GM20431 (cell line): Measurements from ENCODE around the gene HECTD4.
"Not testable (repeated sequence)": the region's sequence is repeated elsewhere in the genome, so short reads cannot be mapped to it uniquely, and the experiment has no call there.

Experiments used
- in situ Hi-C: fragments of 300-500 bp; cut with MseI, MboI; formaldehyde crosslinking; loops from one replicate; pipeline ENCODE4 v1.15.0; 2020; ENCODE audit warnings: low sequenced_read_pairs; ENCODE audit not compliant: unreplicated experiment

HECTD4 gene

DNA sequence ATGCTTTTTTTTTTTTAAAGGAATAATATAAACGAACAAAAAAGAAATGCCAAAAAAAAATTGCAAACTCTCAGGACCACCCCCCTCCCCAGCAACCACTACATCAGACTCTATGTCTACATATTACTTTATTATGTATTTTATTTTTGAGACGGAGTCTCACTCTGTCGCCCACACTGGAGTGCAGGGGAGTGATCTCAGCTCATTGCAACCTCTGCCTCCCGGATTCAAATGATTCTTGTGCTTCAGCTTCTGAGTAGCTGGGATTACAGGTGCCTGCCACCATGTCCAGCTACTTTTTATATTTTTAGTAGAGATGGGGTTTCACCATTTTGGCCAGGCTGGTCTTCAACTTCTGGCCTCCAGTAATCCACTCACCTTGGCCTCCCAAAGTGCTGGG is 22.9 kb downstream of the HECTD4 start:
- in situ Hi-C loops: no loop called here

DNA sequence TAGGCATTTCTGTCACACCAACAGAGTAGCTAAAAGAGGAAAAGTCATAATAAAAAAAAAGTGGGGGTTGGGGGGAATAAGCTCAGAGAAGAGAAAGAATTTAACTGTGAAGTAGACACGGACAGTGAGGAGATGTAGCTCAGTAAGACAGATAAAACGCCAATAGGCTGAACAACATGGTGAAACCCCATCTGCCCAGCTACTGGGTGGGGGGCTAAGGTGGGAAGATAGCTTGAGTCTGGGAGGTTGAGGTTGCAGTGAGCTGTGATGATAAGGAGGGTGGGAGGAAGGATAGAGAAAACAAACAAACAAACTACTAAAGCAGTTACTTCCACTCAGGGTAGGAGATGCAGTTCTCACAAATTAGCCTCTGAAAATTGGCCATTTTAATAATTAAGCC is 25.0 kb downstream of the HECTD4 start:
- in situ Hi-C loops: no loop called here

DNA sequence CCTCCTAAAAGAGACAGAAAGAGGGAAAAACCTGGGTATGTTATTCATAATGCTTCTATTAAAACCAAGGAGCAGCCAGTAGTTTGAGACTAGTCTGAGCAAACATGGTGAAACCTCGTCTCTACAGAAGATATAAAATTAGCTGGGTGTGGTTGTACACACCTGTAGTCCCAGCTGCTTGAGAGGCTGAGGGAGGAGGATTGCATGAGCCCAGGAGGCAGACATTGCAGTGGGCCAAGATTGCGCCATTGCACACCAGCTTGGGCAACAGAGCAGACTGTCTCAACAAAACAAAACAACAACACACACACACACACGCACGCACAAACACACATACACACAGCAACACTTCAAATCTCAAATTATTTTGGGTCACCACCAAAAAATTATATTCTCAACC is 27.8 kb downstream of the HECTD4 start:
- in situ Hi-C loops: no loop called here

DNA sequence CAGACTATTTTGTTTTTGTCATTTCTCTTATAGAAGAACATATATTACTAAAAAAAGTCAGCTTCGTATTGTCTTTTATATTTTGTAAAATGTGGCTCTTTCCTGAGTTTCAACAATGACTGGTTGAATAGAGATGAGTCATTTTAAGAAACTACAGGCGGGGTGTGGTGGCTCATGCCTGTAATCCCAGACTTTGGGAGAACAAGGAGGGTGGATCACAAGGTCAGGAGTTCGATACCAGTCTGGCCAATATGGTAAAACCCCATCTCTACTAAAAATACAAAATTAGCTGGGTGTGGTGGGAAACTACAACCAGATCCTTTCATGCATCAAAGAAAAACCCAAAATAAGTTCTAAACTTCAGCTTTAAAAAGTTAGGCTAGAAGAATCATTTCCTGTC is 28.8 kb downstream of the HECTD4 start:
- in situ Hi-C loops: no loop called here

DNA sequence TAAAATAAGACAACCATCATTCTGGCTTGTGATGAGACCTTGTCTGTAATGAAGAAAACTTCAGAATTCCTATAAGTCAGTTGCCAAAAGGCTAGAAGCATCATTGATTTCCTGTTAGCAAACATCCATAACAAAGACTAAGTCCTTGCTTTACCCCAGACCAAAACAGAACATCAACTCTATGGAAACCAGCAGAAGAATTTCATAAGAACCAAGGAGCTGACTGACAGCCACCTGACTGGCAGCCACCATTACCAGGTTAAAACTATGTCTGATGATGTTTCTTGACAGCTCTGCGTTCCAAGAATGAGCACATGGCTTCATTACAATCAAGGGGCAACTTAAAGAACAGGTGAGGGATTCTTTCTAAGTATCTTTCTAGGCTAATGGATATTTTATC is 29.3 kb downstream of the HECTD4 start:
- in situ Hi-C loops: no loop called here

DNA sequence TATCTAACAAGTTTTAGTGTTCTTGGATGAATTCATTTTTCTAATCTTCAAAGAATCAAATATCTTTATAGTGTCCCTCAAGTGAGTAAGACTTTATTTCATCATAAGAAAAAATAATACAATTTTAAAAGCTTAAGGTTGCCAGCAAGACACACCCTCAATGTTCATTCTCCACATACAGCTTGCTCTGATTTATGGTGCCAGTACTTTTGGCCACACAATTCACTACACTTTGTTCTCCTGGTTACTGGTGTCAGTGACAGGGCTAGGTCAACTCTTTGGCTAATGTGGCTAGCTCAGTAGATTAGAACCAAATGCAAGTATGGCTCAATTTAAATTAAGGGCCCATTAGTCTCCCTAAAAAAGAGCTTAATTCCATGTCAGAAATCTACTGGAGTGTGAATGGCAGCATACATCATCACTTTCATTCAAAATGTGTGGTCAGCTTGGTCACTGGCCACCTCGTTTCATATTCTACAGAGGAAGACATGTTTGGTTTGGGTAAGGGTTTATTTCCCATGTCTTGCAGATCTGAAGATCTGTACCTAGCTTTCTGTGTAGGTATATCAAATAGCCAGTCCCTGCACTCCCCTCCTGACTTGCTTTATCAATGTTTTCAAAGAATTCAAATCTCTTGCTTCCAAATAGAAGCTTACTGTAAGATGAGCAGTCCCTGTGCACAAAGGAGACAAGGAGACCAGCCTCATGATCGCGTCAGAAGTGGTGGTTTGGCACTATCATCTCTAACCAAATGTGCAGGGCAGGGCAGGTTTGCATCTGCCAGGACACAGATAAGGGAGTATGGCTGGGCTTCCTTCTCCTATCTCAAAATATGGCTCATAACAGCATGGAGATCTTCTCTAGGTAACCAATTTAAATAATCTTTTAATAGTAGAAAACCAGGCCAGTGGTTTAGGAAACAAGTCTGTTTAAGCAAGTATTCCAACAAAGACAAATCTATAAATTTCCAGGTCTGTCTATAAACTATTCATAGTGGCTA is 31.3 kb downstream of the HECTD4 start:
- in situ Hi-C loops: no loop called here

DNA sequence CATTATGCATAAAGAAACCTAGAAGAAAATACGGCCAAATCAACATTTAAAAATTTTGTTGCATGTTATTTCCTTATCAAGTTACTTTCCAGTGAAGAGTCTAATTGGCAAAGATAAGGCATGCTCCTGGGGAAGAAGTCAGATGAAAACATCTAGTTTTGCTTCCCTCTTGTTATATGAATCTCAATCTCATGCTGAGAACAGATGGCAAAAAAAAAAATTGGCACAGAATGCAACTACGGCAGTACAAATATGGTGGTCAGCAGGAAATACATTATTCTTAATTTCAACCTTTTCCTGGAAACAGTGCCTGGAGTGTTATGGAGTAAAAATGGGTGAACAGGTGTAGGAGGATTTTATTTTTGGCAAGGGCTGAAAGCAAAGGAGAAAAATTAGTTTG is 32.8 kb downstream of the HECTD4 start:
- in situ Hi-C loops: no loop called here

DNA sequence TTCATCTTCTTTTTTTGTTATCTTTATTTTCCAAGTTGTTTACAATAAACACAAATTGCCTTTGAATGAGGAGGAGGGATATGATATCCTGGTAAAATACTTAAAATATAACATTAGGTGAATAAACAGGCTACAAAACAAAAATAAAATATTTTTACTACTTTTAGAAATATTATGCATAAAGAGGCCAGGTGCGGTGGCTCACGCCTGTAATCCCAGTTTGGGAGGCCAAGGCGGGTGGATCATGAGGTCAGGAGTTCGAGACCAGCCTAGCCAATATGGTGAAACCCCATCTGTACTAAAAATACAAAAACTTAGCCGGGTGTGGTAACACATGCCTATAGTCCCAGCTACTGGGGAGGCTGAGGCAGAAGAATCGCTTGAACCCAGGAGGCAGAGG is 33.3 kb downstream of the HECTD4 start:
- in situ Hi-C loops: not testable (repeated sequence)

DNA sequence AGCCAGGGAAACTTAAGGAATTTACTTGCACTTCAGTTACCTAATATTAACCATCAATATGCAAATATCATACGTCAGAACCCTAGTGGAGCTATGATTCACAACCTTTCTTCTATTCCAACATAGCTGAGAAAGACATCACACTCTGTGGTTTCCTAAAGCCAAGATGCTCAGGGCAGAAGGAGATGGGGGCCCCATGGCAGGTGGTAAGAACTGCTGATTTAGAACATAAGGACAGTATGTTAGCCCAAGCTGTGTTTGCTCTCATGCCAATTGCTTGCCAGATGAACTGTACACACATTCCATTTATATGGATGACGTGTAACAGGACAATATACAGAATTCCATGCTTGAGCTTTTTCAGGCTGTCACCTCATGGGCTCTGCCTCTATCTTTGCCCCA is 34.6 kb downstream of the HECTD4 start:
- in situ Hi-C loops: no loop called here

DNA sequence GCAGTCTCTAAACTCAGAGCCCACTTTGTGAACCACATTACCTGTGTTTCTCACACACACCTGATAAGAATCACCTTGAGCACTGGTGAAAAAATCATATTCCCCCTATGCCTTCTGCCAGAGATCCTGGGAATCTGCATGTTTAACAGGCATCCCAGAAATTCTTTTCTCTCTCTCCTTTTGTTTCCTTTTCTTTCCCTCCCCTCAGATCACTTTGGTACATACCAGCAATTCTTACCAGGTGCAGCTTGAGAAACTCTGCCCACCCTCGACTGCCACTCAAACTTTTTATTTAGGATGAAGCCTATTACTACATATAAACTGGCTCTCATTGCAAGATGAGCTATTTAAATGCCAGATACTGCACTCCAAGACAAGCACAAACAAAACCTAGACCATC is 36.0 kb downstream of the HECTD4 start:
- in situ Hi-C loops: no loop called here

DNA sequence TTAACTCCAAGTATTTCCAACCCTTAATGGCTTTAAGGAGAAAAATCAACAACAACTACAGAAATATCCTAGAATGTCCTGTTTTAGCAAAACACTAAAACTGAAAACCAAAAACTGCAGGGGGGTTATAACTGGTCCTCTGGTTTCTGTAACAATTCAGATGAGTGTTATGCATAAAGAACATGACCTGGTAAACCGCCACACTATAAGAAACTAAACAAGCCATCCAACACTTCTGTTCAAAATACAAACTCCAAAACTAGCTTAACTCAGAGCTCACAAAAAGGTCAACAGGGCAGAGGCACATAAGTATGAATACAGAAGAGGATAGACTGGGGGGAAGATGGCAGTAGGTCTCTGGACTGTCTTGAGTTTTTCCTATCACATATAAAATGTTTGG is 38.0 kb downstream of the HECTD4 start:
- in situ Hi-C loops: no loop called here

DNA sequence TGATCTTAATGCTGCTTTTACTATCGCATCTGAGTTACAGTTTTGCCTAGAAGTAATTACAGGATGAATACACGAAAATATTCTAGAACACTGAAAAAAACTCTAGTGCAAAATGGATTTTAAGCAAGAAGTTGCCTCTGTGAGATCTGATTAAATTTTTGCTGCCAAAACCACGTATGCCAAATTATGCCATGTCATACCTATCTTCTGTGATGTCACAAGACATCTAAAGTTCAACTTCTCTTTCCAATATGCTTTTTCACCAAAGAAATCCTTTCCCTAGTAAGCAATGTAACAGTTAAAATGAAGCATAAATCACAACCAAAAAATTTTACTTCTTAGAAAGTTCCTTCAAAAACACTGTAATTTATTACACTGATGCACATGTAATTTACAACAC is 39.6 kb downstream of the HECTD4 start:
- in situ Hi-C loops: no loop called here

DNA sequence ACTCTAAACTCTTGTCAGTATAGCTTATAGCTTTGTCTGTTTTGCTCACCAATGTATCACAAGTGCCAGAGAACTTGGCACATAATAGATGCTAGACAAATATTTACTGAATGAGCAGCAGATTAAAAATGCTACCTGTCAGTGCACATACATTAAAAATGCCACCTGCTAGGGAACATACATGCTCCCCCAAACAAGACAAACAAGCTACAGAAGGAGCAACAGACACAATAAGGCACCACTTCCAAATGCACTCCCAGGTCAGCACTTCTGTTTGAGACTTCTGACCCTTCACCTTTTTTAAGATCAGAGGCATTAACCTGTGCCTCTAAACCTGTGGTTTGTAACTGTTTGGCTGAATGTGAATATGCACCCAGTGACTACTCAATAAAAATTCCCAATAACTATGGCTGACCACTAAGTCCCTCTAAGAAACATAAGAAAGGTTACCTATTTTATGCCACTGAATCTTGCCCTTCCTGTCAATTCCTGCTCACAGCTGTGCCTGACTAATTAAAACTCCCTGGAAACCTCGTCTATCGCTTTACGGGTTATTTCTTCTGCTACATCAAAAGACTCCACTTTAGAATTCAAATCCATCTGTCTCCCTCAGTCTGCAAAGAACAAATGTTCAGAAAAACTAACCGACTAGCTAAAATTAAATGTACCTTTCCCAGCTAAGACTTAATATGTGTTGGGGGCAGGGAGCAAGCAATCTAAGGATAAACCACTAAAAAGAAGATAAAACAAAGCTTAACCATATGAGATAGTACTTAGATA is 41.0 kb downstream of the HECTD4 start:
- in situ Hi-C loops: no loop called here

DNA sequence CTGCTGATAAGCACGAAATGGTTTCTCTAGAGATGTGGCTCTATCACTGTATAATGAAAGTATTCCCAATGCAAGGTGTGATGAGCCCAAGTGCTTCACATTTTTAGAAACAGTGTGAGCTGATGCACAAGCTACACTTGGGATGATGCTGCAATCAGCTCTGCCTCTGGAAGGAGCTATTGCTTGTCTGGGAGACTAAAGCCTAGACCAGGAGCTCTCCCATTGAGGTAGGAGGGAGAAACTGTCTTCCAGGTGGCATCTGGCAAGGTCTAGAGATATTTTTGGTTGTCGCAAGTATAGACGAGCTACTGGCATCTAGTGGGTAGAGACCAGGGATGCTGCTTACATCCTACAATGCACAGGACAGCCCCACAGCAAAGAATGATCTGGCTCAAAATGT is 42.0 kb downstream of the HECTD4 start:
- in situ Hi-C loops: no loop called here

DNA sequence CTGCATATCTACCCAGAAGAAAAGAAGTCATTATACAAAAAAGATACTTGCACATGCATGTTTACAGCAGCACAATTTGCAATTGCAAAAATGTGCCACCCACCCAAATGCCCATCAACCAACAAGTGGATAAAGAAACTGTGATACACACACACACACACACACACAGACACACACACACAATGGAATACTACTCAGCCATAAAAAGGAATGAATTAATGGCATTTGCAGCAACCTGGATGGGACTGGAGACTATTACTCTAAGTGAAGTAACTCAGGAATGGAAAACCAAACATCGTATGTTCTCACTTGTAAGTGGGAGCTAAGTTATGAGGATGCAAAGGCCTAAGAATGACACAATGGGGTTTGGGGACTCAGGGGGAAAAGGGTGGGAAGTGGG is 47.2 kb downstream of the HECTD4 start:
- in situ Hi-C loops: not testable (repeated sequence)

DNA sequence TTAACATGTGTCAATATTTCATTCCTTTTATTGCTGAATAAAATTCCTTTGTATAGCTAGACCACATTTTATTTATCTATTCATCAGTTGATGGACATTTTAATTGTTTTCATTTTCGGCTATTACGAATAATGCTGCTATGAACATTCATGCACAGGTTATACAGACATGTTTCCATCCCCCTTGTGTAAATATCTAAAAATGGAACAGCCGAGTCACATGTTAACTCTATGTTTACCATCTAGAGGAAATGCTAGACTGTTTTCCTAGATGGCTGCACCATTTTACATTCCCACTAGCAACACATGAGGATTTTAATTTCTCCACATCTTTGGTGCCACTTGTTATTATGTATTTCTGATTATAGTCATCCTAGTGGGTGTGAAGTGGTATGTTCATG is 49.2 kb downstream of the HECTD4 start:
- in situ Hi-C loops: no loop called here

DNA sequence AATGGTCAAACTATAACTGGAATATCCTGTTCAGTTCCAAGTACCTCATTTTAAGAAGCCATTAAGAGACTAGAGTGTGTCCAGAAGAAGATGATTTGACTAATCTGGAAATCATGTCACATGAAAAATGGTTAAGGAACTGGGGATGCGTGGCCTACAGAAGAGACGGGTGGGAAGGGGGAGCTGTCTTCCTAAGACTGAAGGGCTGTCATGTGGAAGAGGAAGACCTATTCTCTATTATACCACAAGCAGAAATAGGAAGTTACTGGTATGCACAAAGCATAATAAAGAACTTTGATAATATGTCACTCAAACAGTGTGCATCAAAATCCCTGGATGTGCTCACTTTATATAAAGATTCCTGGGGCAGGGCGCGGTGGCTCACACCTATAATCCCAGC is 50.3 kb downstream of the HECTD4 start:
- in situ Hi-C loops: no loop called here

DNA sequence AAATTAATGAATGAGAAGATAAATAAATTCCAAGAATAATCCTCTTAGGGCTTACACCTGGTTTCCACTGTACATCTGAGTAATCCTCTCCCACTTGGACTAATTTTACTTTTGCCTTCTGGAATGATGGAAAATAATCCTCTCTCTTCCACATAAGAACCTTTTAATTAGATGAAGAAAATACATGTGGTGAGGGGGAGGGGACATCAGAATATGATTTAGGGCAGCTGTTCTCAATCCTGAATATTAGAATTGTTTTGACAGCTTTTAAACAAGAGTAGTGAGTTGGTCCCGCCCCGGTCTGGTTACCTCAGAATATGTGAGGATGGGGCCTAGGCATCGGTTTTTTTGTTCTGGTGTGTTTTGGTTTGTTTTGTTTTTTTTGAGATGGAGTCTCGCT is 51.5 kb downstream of the HECTD4 start:
- in situ Hi-C loops: no loop called here

DNA sequence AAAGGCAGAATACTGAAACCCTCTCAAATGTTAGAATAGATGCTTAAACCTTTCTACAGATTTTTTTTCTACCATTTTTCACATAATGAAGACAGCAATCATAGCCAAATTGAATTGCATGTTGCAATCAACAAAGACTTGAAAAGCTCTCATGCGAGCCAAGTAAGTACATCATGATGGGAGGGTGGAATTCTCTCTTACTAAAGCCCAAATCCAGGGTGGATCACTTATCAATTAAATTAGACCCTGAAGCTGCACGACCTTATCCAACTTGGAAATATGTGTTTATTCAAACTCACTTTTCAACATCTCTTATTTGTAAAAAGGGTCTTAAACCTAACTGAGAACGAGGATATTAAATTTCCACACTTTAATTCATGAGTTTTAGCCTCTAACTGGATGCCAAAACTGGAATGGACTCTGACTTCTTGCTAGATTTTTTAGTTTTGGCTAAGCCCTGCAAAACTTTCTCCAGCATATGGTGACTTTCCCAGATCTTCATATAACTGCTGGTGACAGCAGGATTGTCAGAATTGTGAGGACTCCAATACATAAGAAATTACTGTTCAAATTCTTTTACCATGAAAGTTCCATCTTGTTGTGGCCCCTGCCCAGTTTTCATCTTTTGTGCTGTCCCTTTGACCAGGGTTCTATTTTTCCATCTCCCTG is 53.6 kb downstream of the HECTD4 start:
- in situ Hi-C loops: no loop called here

DNA sequence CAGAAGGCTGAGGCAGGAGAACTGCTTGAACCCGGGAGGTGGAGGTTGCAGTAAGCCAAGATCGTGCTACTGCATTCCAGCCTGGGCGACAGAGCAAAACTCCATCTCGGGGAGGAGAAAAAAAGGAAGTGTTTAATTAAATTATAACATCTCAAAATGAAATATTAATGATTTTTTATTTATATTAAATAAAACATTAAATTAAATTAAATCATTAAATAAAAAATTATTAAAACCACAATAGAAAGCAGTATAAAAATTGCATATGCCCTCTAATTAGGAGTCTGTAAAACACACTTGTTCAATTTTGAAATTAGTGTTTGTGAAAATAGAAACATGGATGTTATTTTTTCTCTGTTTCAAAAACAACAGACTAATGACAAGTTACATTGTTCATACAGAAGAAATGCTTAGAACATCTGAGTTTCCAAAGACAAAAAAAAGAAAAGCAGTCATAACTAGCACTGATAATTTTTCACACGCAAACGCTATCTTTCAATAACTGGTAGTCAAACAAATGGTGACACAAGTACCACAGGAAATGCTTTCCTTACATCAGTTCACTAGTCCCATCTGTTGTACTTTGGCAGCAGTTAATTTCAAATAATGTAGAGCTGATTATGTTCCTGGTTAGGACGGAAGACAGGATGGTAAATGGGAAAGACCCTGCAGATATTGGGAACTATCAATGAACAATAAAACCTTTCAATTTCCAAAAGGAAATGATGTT is 54.9 kb downstream of the HECTD4 start:
- in situ Hi-C loops: no loop called here
